ENCODE data around the gene OR51B6. TPM values are rescaled to one million over a fixed set of nuclear protein-coding genes. Genes with fewer than 3 reads are reported as not detected.
"Not testable (repeated sequence)": the region's sequence is repeated elsewhere in the genome, so short reads cannot be mapped to it uniquely, and the experiment has no call there.

The OR51B6 gene
- total and polyA plus RNA-seq, 4 donors = not detected

DNA sequence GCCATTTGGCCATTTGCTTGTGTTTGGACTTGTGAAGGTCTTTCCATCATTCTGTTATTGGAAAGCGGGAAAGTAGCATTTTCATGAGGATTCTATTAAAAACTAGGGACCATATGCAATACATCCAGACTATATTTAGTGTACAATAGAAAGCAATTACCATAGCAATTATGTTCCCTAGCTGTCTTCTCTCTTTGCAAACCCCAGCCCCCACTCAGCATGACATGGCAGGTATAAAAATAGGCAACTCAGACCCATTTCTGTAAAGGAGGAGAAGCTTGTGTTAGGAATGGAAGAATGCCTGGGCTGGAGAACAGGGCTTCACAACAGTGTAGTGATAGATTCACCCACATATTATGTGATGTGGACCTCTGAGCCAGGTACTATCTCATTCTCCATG, 12.4 kb downstream of the OR51B6 start:
- no peak for DNase-seq
- no peak for ATAC-seq (ENCODE audit: insufficient read depth, low FRiP score)
- Histone ChIP-seq H3K27ac (ENCODE audit: low read depth in 1 of 2, low read length in 1 of 2) (no peak overlapping the region), H3K9ac (ENCODE audit: insufficient read depth in 1 of 2, low read length in 2 of 2) (no peak overlapping the region), H3K4me1 (ENCODE audit: control insufficient read depth in 5 of 5, insufficient read depth in 5 of 5, low read length in 5 of 5) (peaks cover 0 to 4% (median 0%) of the 10 kb centered on the region in 5 donors), H3K27me3 (ENCODE audit: control insufficient read depth in 3 of 3, insufficient read depth in 3 of 3, low read length in 2 of 3) (no peaks in the 10 kb centered on the region), H3K36me3 (ENCODE audit: control insufficient read depth in 4 of 4, insufficient read depth in 4 of 4, low read length in 4 of 4) (no peaks in the 10 kb centered on the region), H3K9me3 (ENCODE audit: control insufficient read depth in 4 of 4, insufficient read depth in 3 of 4, low read length in 3 of 4) (no peaks in the 10 kb centered on the region), H3K4me3 (no peak overlapping the region)
- TF ChIP-seq, protein P1, sequence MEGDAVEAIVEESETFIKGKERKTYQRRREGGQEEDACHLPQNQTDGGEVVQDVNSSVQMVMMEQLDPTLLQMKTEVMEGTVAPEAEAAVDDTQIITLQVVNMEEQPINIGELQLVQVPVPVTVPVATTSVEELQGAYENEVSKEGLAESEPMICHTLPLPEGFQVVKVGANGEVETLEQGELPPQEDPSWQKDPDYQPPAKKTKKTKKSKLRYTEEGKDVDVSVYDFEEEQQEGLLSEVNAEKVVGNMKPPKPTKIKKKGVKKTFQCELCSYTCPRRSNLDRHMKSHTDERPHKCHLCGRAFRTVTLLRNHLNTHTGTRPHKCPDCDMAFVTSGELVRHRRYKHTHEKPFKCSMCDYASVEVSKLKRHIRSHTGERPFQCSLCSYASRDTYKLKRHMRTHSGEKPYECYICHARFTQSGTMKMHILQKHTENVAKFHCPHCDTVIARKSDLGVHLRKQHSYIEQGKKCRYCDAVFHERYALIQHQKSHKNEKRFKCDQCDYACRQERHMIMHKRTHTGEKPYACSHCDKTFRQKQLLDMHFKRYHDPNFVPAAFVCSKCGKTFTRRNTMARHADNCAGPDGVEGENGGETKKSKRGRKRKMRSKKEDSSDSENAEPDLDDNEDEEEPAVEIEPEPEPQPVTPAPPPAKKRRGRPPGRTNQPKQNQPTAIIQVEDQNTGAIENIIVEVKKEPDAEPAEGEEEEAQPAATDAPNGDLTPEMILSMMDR (IDR thresholded peaks at IDR 0.05; ENCODE audit: control extremely low read depth, extremely low read depth) = no peak
- WGBS, 2 donors = 92 to 97% methylated on average over 1 of the region's 1 CpG

- ATAC-seq (ENCODE audit: insufficient read depth, low FRiP score) = no peak
- Histone ChIP-seq H3K27ac (ENCODE audit: low read depth in 1 of 2, low read length in 1 of 2) (no peak overlapping the region), H3K4me1 (ENCODE audit: control insufficient read depth in 5 of 5, insufficient read depth in 5 of 5, low read length in 5 of 5) (peaks cover 0 to 4% (median 0%) of the 10 kb centered on the region in 5 donors), H3K36me3 (ENCODE audit: control insufficient read depth in 4 of 4, insufficient read depth in 4 of 4, low read length in 4 of 4) (no peaks in the 10 kb centered on the region), H3K4me3 (no peak overlapping the region), H3K9ac (ENCODE audit: insufficient read depth in 1 of 2, low read length in 2 of 2) (no peak overlapping the region), H3K27me3 (ENCODE audit: control insufficient read depth in 3 of 3, insufficient read depth in 3 of 3, low read length in 2 of 3) (no peaks in the 10 kb centered on the region), H3K9me3 (ENCODE audit: control insufficient read depth in 4 of 4, insufficient read depth in 3 of 4, low read length in 3 of 4) (no peaks in the 10 kb centered on the region)
- WGBS, 2 donors = 45 to 63% methylated on average over 1 to 2 of the region's 2 CpGs
- no peak for DNase-seq
- TF ChIP-seq, protein P1 (IDR thresholded peaks at IDR 0.05; ENCODE audit: control extremely low read depth, extremely low read depth) = no peak
These were observed 12.9 kb downstream of the OR51B6 start for GRCh38 chr11:5364214-5364613.

DNA sequence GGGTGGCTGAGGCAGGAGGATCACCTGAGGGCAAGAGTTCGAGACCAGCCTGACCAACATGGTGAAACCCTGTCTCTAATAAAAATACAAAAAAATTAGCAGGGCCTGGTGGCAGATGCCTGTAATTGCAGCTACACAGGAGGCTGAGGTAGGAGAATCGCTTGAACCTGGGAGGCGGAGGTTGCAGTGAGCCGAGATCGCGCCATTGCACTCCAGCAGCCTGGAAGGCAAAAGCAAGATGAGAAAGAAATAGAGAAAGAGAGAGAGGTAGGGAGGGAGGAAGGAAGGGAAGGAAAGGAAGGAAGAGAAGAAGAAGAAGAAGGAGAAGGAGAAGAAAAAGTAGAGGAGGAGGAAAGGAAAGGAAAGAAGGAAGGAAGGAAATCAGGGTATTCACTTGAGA, 15.1 kb downstream of the OR51B6 start:
- H3K36me3 ChIP-seq (ENCODE audit: control insufficient read depth in 4 of 4, insufficient read depth in 4 of 4, low read length in 4 of 4); H3K9me3 ChIP-seq (ENCODE audit: control insufficient read depth in 4 of 4, insufficient read depth in 3 of 4, low read length in 3 of 4); H3K27me3 ChIP-seq (ENCODE audit: control insufficient read depth in 3 of 3, insufficient read depth in 3 of 3, low read length in 2 of 3); H3K9ac ChIP-seq (ENCODE audit: insufficient read depth in 1 of 2, low read length in 2 of 2); DNase-seq; ATAC-seq (ENCODE audit: insufficient read depth, low FRiP score); H3K4me3 ChIP-seq; H3K4me1 ChIP-seq (ENCODE audit: control insufficient read depth in 5 of 5, insufficient read depth in 5 of 5, low read length in 5 of 5); H3K27ac ChIP-seq (ENCODE audit: low read depth in 1 of 2, low read length in 1 of 2): not testable (repeated sequence)
- WGBS, 2 donors = 80 to 97% methylated on average over 6 of the region's 6 CpGs

DNA sequence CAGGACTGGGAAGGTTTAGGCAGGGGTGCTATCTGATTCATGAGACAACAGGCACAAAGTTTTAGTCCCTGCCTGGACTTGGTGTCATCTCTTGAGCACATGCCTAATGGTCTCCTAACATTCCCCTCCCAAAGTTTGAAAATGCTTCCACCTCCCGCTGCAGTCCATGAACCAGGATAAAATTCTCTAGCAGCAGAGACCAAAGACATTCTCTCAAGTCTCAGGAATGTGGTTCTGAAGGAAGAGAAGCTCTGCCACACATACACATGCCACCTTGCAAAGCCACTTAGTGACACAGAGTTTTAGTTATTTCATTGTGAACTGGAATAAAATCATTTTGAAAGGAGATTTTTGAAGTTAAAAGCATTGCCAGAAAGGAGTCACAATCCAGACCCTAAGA, 15.5 kb downstream of the OR51B6 start:
- no peak for ATAC-seq (ENCODE audit: insufficient read depth, low FRiP score)
- Histone ChIP-seq H3K27me3 (ENCODE audit: control insufficient read depth in 3 of 3, insufficient read depth in 3 of 3, low read length in 2 of 3) (no peaks in the 10 kb centered on the region), H3K36me3 (ENCODE audit: control insufficient read depth in 4 of 4, insufficient read depth in 4 of 4, low read length in 4 of 4) (no peaks in the 10 kb centered on the region), H3K4me1 (ENCODE audit: control insufficient read depth in 5 of 5, insufficient read depth in 5 of 5, low read length in 5 of 5) (peaks cover 0 to 4% (median 0%) of the 10 kb centered on the region in 5 donors), H3K4me3 (no peak overlapping the region), H3K9me3 (ENCODE audit: control insufficient read depth in 4 of 4, insufficient read depth in 3 of 4, low read length in 3 of 4) (no peaks in the 10 kb centered on the region), H3K9ac (ENCODE audit: insufficient read depth in 1 of 2, low read length in 2 of 2) (no peak overlapping the region), H3K27ac (ENCODE audit: low read depth in 1 of 2, low read length in 1 of 2) (no peak overlapping the region)
- TF ChIP-seq, protein P1 (IDR thresholded peaks at IDR 0.05; ENCODE audit: control extremely low read depth, extremely low read depth) = no peak
- DNase-seq = no peak
- WGBS, 2 donors = 0 to 67% methylated on average over 1 of the region's 1 CpG
